GM10847 (cell line): ENCODE data around the gene ATP6V1D.
A peak's percentile ranks its signal among the peaks of the same experiment; 100 is the strongest.

Experiments used
- POLR2A ChIP-seq: IDR thresholded peaks from 2 replicates; pipeline ENCODE4 v1.6.1; 2011; ENCODE audit not compliant: insufficient read length; ENCODE audit errors: extremely low read depth

ATP6V1D gene

GRCh38 chr14:67359775-67360469 lies at the start of gene ATP6V1D, which contains the start of gene EIF2S1:
Gene ATP6V1D (minus strand): TSS chr14:67359804. CDS start chr14:67359698, 106 bp downstream.
Gene EIF2S1 (plus strand): TSS chr14:67360328. CDS start chr14:67364768, 4,440 bp downstream.
- peak; percentile 82 for TF ChIP-seq POLR2A

GRCh38 chr14:67405771-67406170 lies 46.2 kb upstream of the ATP6V1D start:
- TF ChIP-seq POLR2A, result no peak

GRCh38 chr14:67400434-67400833 lies 40.8 kb upstream of the ATP6V1D start:
- no peak for TF ChIP-seq POLR2A

- TF ChIP-seq POLR2A, result no peak
These were observed 37.9 kb upstream of the ATP6V1D start for GRCh38 chr14:67397536-67397935.

GRCh38 chr14:67396381-67396970 lies 36.9 kb upstream of the ATP6V1D start:
- no peak for TF ChIP-seq POLR2A

- no peak for TF ChIP-seq POLR2A
These were observed 36.2 kb upstream of the ATP6V1D start for GRCh38 chr14:67395876-67396189.

- TF ChIP-seq POLR2A, result no peak
These were observed 35.7 kb upstream of the ATP6V1D start for GRCh38 chr14:67395086-67395875.

- no peak for TF ChIP-seq POLR2A
These were observed 34.1 kb upstream of the ATP6V1D start for GRCh38 chr14:67393689-67394088.

- TF ChIP-seq POLR2A, result no peak
These were observed 33.2 kb upstream of the ATP6V1D start for GRCh38 chr14:67392800-67393199.

GRCh38 chr14:67392123-67392522 lies 32.5 kb upstream of the ATP6V1D start:
- no peak for TF ChIP-seq POLR2A

GRCh38 chr14:67391268-67391667 lies 31.7 kb upstream of the ATP6V1D start:
- no peak for TF ChIP-seq POLR2A

GRCh38 chr14:67389811-67390534 lies 30.4 kb upstream of the ATP6V1D start:
- TF ChIP-seq POLR2A, result no peak

- no peak for TF ChIP-seq POLR2A
These were observed 29.7 kb upstream of the ATP6V1D start for GRCh38 chr14:67389275-67389674.

GRCh38 chr14:67387195-67387594 lies 27.6 kb upstream of the ATP6V1D start:
- TF ChIP-seq POLR2A, result no peak

GRCh38 chr14:67385618-67386017 lies 26.0 kb upstream of the ATP6V1D start:
- TF ChIP-seq POLR2A, result no peak
